Muscle of arm (tissue), 12 donors: ENCODE measurements around the gene WDR1. TPM values are rescaled to one million over a fixed set of nuclear protein-coding genes. Genes with fewer than 3 reads are reported as not detected.

Experiments used
- DNase-seq: peaks from one replicate; pipeline ENCODE4 v3.0.0-alpha.2; 2013
- polyA plus RNA-seq, 12 donors: library from polyadenylated mRNA; unstranded; fragments of 120-200 nt; gene quantifications; one replicate each; pipeline ENCODE4 v1.2.1, GENCODE V29; 2013; ENCODE audit not compliant: insufficient read length in 12 of 12

The WDR1 gene
- polyA plus RNA-seq, 12 donors, result 141 to 195 (median 165) TPM; not detected in 1

DNA sequence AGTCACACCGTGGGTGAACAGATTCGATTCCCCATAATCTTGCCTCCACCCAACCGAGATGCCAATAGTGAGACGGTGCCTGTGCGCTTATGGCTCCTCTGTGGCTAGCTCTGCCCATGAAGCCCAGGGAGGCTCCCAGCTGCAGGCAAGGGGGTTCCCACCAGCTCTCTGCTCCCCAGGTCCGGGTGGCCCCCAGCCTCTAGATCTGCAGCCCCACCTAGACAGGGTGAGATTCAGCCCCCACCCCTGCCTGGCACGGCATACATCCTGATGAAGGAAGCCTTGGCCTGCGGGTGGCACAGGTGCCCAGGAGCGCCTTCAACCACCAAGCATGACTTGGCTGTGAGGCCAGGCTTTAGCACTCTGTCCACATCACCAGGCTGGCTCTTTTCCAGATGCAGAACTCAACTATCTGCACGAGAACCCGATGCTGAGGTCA, 40.6 kb downstream of the WDR1 start:
- no peak for DNase-seq

DNA sequence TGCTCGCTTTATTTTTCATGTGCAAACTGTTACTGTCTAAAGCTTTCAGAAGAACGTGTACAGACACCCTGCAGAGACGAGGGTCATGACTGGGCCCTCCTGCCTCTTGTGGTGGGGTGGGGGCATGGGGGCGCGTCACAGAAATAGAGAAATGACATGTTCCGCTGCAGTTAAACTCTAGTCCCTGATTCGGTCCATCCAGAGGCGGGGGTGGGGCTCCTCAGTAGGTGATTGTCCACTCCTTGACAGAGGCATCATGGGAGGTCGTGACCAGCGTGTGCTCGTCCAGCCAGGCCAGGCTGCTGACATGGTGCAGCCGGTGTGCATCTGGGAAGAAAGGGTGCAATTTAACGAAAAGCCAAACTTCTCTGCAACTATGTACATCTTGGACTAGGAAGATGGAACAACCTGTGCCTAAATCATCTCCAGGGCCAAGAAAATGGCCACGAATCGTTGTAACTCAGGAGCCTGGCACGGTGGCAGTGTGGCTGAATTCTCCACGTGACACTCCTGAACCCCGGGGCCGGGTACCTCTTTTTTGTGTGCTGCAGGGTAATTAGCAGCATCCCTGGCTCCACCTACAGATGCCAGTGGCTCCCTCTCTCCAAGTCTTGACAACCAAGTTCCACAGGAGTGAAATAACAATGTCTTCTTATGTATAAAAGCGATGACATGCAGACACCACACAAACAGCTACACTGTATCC, 41.3 kb downstream of the WDR1 start:
- DNase-seq, result no peak

DNA sequence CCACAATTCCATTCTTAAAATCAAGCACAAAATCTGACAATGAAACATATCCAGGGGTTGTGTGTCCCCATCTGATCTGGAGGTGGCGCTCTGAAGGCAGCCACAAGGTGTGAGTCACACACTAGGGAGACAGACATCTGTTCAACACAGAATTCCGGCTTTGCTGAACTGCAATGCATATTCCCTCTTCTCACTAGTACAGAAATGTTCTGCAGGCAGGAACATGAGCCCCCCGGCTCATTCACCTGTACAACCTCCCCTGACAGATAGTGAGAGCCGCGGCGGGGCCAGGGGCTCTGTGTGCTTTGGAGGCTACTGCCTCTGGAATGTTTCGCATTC, 41.9 kb downstream of the WDR1 start:
- DNase-seq, result no peak

DNA sequence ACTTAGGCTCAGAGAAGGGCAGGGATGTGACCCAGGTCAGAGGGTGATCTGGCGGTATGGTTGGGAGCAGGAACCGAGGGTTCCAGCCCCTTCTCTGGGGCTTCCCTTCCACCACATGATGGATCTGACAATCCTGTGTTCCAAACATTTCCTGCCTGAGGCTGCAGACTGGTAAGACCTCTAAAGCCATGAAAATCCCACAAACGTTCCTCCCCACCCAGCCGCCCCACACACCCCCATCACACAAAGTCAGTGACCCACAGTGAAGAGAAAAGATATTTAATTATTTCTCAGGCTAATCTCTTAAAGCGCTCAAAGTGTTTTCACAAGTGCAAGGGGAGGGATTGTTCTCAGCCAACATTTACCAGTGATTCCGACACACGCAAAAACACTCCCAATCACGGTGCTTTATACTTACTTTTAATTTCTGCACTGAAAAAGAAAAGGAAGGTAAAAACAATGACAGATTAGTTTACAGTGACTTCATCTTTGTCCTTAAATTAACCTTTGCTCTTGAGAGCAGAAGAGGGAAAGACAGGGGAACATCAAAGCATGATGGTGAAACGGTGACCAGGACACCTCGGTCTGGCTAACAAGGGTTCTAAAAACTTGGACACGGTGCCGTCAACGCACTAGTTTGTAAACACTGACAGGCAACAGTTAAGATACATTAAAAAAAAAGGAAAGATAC, 42.4 kb downstream of the WDR1 start:
- no peak for DNase-seq

DNA sequence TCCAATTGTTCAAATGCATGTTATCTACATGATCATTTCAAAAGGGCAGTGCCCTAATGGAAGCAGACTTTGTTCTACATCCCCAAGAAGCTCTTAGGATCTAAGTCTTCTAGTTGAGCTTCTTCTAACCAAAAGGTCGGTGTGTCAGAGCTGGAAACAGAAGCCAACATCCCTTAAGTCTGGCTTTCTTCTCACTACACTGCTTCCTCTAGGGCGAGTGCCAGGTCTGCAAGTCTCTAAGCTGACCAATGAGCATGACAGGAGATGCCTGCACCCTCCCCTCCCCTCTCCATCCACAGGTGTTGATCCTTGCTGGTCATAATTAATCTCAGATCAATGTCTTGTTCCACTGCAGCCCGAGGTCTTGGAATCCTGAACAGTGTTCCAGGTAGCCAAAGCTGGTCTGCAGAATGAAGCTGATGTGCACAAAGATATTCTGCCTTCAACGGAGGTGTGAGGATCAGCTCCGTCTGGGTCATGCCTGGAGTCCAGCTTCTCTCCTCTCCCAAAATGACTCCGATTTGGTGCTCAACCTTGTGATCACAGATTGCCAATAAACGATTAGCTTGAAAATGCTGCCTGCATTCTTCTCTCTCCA, 44.1 kb downstream of the WDR1 start:
- DNase-seq, result no peak

DNA sequence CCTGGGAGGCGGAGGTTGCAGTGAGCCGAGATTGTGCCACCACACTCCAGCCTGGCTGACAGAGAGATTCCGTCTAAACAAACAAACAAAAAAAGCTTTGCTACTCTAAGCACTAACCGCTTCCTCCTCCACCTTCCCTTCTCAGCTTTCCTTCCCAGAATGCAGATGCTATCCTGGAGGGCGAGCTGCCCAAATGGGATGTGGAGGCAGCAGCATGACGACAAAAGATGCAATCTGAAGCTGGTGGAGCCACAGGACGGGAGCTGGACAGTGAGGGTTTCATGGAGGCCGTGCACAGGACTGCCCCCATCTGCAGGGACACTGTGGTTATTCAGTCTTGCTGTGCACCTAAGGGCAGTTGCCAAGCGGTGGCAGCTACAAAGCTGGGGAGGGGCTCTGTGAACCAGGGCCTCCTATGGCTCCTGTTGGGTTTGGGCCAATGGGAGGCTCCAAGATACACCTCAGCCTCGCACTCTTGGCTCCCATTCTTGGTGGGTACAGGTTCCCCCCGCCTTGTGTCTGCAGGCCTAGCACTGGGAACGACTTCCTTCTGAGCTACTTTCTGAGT, 47.4 kb downstream of the WDR1 start:
- DNase-seq, result no peak

- DNase-seq, result no peak
Measured at GRCh38 chr4:10066670-10067651, 49.6 kb downstream of the WDR1 start.

- DNase-seq, result no peak
Measured at GRCh38 chr4:10066206-10066605, 50.4 kb downstream of the WDR1 start.

GRCh38 chr4:10063544-10064300, 52.9 kb downstream of the WDR1 start:
- DNase-seq, result peak; percentile 43

DNA sequence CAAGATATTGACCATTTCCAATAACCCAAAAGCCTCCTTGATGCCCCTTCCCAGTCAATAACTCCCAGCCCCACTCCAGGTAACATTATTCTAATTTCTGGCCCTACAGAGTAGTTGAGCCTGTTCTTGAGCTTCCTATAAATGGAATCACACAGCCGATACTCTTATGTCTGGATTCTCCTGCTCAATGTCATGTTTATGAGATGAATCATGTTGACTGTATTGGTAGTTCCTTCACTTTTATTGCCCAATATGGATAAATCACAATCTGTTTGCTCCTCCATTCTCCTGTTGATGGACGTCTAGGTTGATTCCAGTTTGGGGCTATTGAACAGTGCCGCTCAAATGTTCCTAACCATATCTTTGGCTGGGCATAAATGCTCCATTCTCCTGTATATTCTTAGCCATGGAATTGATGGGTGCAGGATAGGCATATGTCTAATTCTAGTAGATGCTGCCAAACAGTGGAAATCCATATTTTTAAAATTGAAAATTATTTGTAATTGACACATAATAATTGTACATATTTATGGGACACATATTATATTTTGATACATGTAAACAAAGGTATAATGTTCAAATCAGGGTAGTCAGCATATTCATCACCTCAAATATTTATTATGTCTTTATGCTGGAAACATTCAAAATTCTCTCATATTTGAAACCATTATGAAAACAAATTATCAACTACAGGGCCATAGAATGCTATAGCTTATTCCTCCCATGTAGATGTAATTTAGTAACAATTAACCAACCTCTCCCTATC, 54.8 kb downstream of the WDR1 start:
- no peak for DNase-seq

- no peak for DNase-seq
Measured at GRCh38 chr4:10058371-10058770, 58.2 kb downstream of the WDR1 start.

GRCh38 chr4:10057023-10057395, 59.6 kb downstream of the WDR1 start:
- no peak for DNase-seq

GRCh38 chr4:10056334-10057022, 60.1 kb downstream of the WDR1 start:
- DNase-seq, result no peak

- DNase-seq, result no peak
Measured at GRCh38 chr4:10055871-10056270, 60.7 kb downstream of the WDR1 start.

DNA sequence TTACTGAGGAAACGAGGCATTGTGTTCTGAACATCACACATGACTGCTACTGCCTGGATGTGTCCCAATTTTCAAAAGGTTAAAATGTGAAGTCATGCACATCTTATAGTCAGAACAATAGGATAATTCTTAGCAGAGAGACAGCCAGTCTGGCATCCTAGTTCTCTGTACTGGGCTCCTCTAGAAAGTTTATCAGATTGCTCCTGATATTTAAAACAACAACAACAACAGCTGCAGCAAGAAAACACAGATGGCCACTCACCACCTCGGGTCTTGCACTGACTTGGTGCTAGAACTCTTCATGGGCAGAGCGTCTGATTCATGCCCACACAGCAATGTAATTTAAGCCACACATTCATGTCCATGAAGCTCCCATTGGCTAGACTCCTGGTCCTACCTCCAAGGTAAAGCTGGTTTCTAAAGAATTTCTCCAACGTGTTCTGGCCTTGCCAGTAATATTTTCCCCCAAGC, 62.0 kb downstream of the WDR1 start:
- DNase-seq, result no peak

- no peak for DNase-seq
Measured at GRCh38 chr4:10053635-10054453, 62.8 kb downstream of the WDR1 start.

- no peak for DNase-seq
Measured at GRCh38 chr4:10051517-10052135, 65.0 kb downstream of the WDR1 start.

GRCh38 chr4:10050721-10051120, 65.9 kb downstream of the WDR1 start:
- DNase-seq, result no peak
